IMR-90 (cell line): ENCODE data around the gene CEP57L1. TPM values are rescaled to one million over a fixed set of nuclear protein-coding genes. Genes with fewer than 3 reads are reported as not detected.

Experiments
- ATAC-seq: fragments of 200-7000 bp; cut with Tn5 transposase; 2 replicates; pipeline ENCODE4 v1.9.1; 2020; ENCODE audit warnings: low read depth, mild to moderate bottlenecking, moderate library complexity
- BruUV-seq: library from RNA; stranded (reverse); fragments of 400-500 nt; replicated peaks from 2 replicates; lab custom pipeline; 2021; lab: Mats Ljungman, UMichigan
- CTCF ChIA-PET: fragments of 300-600 bp; formaldehyde crosslinking; extraction: SDS; loops from one replicate; lab custom pipeline; 2021; ENCODE audit warnings: antibody characterized with exemption; lab: Yijun Ruan, JAX
- POLR2A ChIA-PET: fragments of 300-600 bp; sonication (Branson Sonifier 250); formaldehyde crosslinking; loops from one replicate; lab custom pipeline; 2022; ENCODE audit warnings: antibody characterized with exemption; ENCODE audit not compliant: unreplicated experiment; lab: Charles Lee
- DNase-seq: peaks from one replicate; pipeline ENCODE4 v3.0.0; 2013
- H2AFZ ChIP-seq: replicated peaks from 2 replicates; pipeline ENCODE3; 2013; ENCODE audit warnings: low read length, mild to moderate bottlenecking; ENCODE audit not compliant: poor library complexity
- H2AK5ac ChIP-seq: 2 replicates; pipeline ENCODE4 v1.6.1; 2013; ENCODE audit warnings: low read depth, low read length, inconsistent platforms
- H2AK9ac ChIP-seq: replicated peaks from 2 replicates; pipeline ENCODE3; 2013; ENCODE audit warnings: mild to moderate bottlenecking, low read depth, low read length, moderate library complexity; ENCODE audit not compliant: poor library complexity
- H2BK120ac ChIP-seq: 2 replicates; pipeline ENCODE4 v1.6.1; 2013; ENCODE audit warnings: low read depth, low read length, inconsistent platforms
- H2BK15ac ChIP-seq: 3 replicates; pipeline ENCODE4 v1.6.1; 2013; ENCODE audit warnings: low read depth, low read length, inconsistent platforms
- H2BK20ac ChIP-seq: 2 replicates; pipeline ENCODE4 v1.6.1; 2013; ENCODE audit warnings: low read depth, mild to moderate bottlenecking, inconsistent platforms, low read length, moderate library complexity
- H2BK5ac ChIP-seq: 2 replicates; pipeline ENCODE4 v1.6.1; 2013; ENCODE audit warnings: mild to moderate bottlenecking, low read depth, low read length, inconsistent platforms; ENCODE audit not compliant: poor library complexity, severe bottlenecking
- H3K14ac ChIP-seq: replicated peaks from 2 replicates; pipeline ENCODE4 v1.6.1; 2013; ENCODE audit warnings: low read depth, low read length, inconsistent platforms
- H3K18ac ChIP-seq: 2 replicates; pipeline ENCODE4 v1.6.1; 2013; ENCODE audit warnings: low read depth, low read length, control low read depth
- H3K23ac ChIP-seq: 2 replicates; pipeline ENCODE4 v1.6.1; 2013; ENCODE audit warnings: low read depth, low read length, inconsistent platforms
- H3K27ac ChIP-seq: 2 replicates; pipeline ENCODE4 v1.5.1; 2013; ENCODE audit warnings: mild to moderate bottlenecking, control low read depth, low read length; ENCODE audit not compliant: insufficient read depth
- H3K27me3 ChIP-seq: 2 replicates; pipeline ENCODE4 v1.6.1; 2013; ENCODE audit warnings: low read length; ENCODE audit not compliant: control insufficient read depth, insufficient read depth
- H3K36me3 ChIP-seq: 2 replicates; pipeline ENCODE4 v1.6.1; 2013; ENCODE audit warnings: low read length, mixed read lengths; ENCODE audit not compliant: control insufficient read depth, insufficient read depth
- H3K4ac ChIP-seq: 2 replicates; pipeline ENCODE4 v1.6.1; 2013; ENCODE audit warnings: low read depth, low read length, inconsistent platforms
- H3K4me1 ChIP-seq: 2 replicates; pipeline ENCODE4 v1.6.1; 2013; ENCODE audit warnings: low read length, mixed read lengths; ENCODE audit not compliant: control insufficient read depth, insufficient read depth
- H3K4me2 ChIP-seq: 2 replicates; pipeline ENCODE4 v1.6.1; 2013; ENCODE audit warnings: low read depth, mild to moderate bottlenecking, control low read depth, low read length, moderate library complexity
- H3K4me3 ChIP-seq: 2 replicates; pipeline ENCODE4 v1.5.1; 2013; ENCODE audit warnings: low read depth, mild to moderate bottlenecking, control low read depth, low read length, moderate library complexity; ENCODE audit not compliant: insufficient read depth
- H3K56ac ChIP-seq: 2 replicates; pipeline ENCODE4 v1.6.1; 2013; ENCODE audit warnings: low read length, inconsistent platforms; ENCODE audit not compliant: insufficient read depth; ENCODE audit errors: extremely low read depth
- H3K79me1 ChIP-seq, 2 experiments: 2 replicates each; pipeline ENCODE4 v1.6.1; 2013; ENCODE audit warnings: low read length in 2 of 2, inconsistent platforms in 1 of 2, low read depth in 1 of 2
- H3K9ac ChIP-seq: 2 replicates; pipeline ENCODE4 v1.6.1; 2013; ENCODE audit warnings: low read depth, low read length, control low read depth
- H3K9me1 ChIP-seq: 2 replicates; pipeline ENCODE4 v1.6.1; 2013; ENCODE audit warnings: low read length, inconsistent platforms; ENCODE audit not compliant: insufficient read depth
- H3K9me3 ChIP-seq: 2 replicates; pipeline ENCODE4 v1.6.1; 2013; ENCODE audit warnings: low read length; ENCODE audit not compliant: control insufficient read depth, insufficient read depth
- H4K20me1 ChIP-seq: 2 replicates; pipeline ENCODE4 v1.6.1; 2013; ENCODE audit warnings: low read length, inconsistent platforms; ENCODE audit not compliant: insufficient read depth
- H4K5ac ChIP-seq: 2 replicates; pipeline ENCODE4 v1.6.1; 2013; ENCODE audit warnings: mild to moderate bottlenecking, low read depth, low read length, control low read depth
- H4K8ac ChIP-seq, 2 experiments: 2 replicates each; pipeline ENCODE4 v1.6.1; 2013; ENCODE audit warnings: low read depth in 2 of 2, low read length in 2 of 2, control low read depth in 1 of 2, inconsistent platforms in 1 of 2
- H4K91ac ChIP-seq: 2 replicates; pipeline ENCODE4 v1.6.1; 2013; ENCODE audit warnings: low read depth, low read length, inconsistent platforms; ENCODE audit not compliant: insufficient read depth
- BHLHE40 ChIP-seq: fragments of 150-350 bp; IDR thresholded peaks from 2 replicates; pipeline ENCODE4 v1.6.1; 2016; ENCODE audit warnings: mild to moderate bottlenecking, low read depth, low read length
- CEBPB ChIP-seq: IDR thresholded peaks from 2 replicates; pipeline ENCODE4 v1.6.1; 2012; ENCODE audit warnings: low read depth, low read length, improper control_type of control experiment
- CHD1 ChIP-seq: IDR thresholded peaks from 2 replicates; pipeline ENCODE4 v1.6.1; 2012; ENCODE audit warnings: low read depth, low read length, improper control_type of control experiment
- FOS ChIP-seq: fragments of 150-350 bp; IDR thresholded peaks from 2 replicates; pipeline ENCODE4 v1.6.1; 2016; ENCODE audit warnings: low read depth, low read length
- MAFK ChIP-seq: IDR thresholded peaks from 2 replicates; pipeline ENCODE4 v1.6.1; 2012; ENCODE audit warnings: low read depth, low read length, improper control_type of control experiment
- MAZ ChIP-seq: IDR thresholded peaks from 2 replicates; pipeline ENCODE4 v1.6.1; 2012; ENCODE audit warnings: low read depth, mild to moderate bottlenecking, low read length, improper control_type of control experiment, moderate library complexity, borderline replicate concordance
- MXI1 ChIP-seq: IDR thresholded peaks from 2 replicates; pipeline ENCODE4 v1.6.1; 2012; ENCODE audit warnings: low read depth, mild to moderate bottlenecking, low read length, moderate library complexity, borderline replicate concordance
- POLR2A ChIP-seq: IDR thresholded peaks from 2 replicates; pipeline ENCODE4 v1.6.1; 2012; ENCODE audit warnings: mild to moderate bottlenecking, low read depth, low read length
- RAD21 ChIP-seq: IDR thresholded peaks from 2 replicates; pipeline ENCODE4 v1.6.1; 2012; ENCODE audit warnings: low read length, improper control_type of control experiment
- RCOR1 ChIP-seq: IDR thresholded peaks from 2 replicates; pipeline ENCODE4 v1.6.1; 2012; ENCODE audit warnings: mild to moderate bottlenecking, low read length, improper control_type of control experiment; ENCODE audit not compliant: insufficient replicate concordance
- RFX5 ChIP-seq: IDR thresholded peaks from 2 replicates; pipeline ENCODE4 v1.8.0; 2012; ENCODE audit warnings: low read depth, mild to moderate bottlenecking, low read length, moderate library complexity
- WGBS, 2 experiments: methylation state at CpG; one replicate each; pipeline versions ENCODE4 v1.1.5 to v1.1.7; 2013; ENCODE audit warnings: missing lambda C conversion rate in 2 of 2; ENCODE audit not compliant: insufficient read length in 1 of 2; ENCODE audit errors: extremely low coverage in 2 of 2; 5-methylcytosine and 5-hydroxymethylcytosine counted together
- dilution Hi-C: fragments of 300-500 bp; cut with HindIII; formaldehyde crosslinking; loops from one replicate; pipeline ENCODE4 v1.14.3; 2018; ENCODE audit warnings: low sequenced_read_pairs; ENCODE audit not compliant: unreplicated experiment
- in situ Hi-C: fragments of 300-500 bp; cut with MboI; formaldehyde crosslinking; loops from 3 replicates; pipeline ENCODE4 v1.14.3; 2019; ENCODE audit warnings: low sequenced_read_pairs, inconsistent platforms, mixed read lengths
- intact Hi-C: fragments of 100-400 bp; cut with micrococcal nuclease; formaldehyde crosslinking; loops from 2 replicates; pipeline ENCODE4 v1.10.0; 2022
- polyA plus RNA-seq, 3 experiments: library from polyadenylated mRNA; depleted of rRNA; stranded (reverse); fragments of >200 nt; gene quantifications; 2 replicates each; pipeline ENCODE4 v1.2.3, GENCODE V29; 2012; ENCODE audit warnings: low replicate concordance in 1 of 3
- total RNA-seq: library from RNA; depleted of rRNA; stranded (reverse); fragments of >200 nt; gene quantifications from 2 replicates; pipeline ENCODE4 v1.2.3, GENCODE V29; 2012
- TF ChIP-seq, protein P1 (sequence below): conservative IDR thresholded peaks from 2 replicates; pipeline ENCODE4 v1.5.1; 2012; ENCODE audit warnings: mild to moderate bottlenecking, low read depth, low read length, improper control_type of control experiment
- TF ChIP-seq, protein P2 (sequence below): fragments of 150-350 bp; IDR thresholded peaks from 2 replicates; pipeline ENCODE4 v1.6.1; 2016; ENCODE audit warnings: low read depth, mild to moderate bottlenecking, low read length, moderate library complexity, borderline replicate concordance
- TF ChIP-seq, protein P3 (sequence below): fragments of 150-350 bp; IDR thresholded peaks from 2 replicates; pipeline ENCODE4 v1.6.1; 2017; ENCODE audit warnings: mild to moderate bottlenecking, antibody characterized with exemption, low read length, low read depth

CEP57L1 gene
- total and polyA plus RNA-seq, 2 of the 4 experiments (the other 2 are of a cell fraction), result 10.3 to 21.9 TPM

DNA sequence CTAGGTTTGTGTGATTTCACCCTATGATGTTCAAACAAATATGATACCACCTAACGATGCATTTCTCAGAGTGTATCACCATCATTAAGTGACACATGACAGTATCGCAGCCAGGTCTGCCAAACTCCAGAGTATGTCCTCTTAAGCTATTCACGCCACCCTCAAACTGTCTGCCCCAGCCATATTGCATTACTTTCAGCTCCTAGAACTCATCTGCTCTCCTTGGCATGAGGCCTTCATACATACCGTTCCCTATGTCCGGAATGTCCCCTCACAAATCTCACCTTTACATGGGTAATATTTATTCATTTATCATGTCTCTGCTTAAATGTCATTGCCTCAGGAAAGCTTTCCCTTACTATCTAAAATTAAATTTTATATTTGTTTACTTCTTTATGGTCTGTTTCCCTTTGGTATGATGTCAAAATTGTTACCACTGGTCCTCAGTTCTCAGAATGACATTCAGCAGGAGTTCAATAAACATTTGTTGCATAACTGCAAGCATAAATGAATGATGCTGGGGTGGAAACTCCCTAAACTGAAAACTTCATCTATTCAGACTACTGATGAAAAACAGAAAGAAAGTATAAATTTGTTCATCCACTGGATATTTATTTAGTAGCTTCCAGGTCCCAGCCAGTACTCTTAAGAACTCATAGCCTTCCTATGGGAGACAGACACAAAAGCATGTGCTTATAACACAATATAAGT is 3.8 kb upstream of the CEP57L1 start:
- DNase-seq (no peak), ATAC-seq (no peak)
- Histone ChIP-seq H2AK5ac (no peak overlapping the region), H2BK20ac (no peak overlapping the region), H3K79me1 (peaks cover 26 to 47% of the 10 kb centered on the region in 2 experiments), H3K27me3 (no peaks in the 10 kb centered on the region), H3K18ac (no peak overlapping the region), H3K9me1 (peaks cover 5% of the 10 kb centered on the region; the same call in 1 of the 2 replicates), H2BK15ac (no peak overlapping the region), H2AFZ (no peak overlapping the region), H3K4ac (no peak overlapping the region), H4K5ac (no peak overlapping the region), H4K8ac (no peak overlapping the region), H3K9ac (no peak overlapping the region), H3K27ac (no peak overlapping the region), H3K36me3 (no peaks in the 10 kb centered on the region), H3K56ac (no peak overlapping the region), H3K4me3 (no peak overlapping the region), H2BK120ac (no peak overlapping the region), H3K4me1 (peaks cover 3% of the 10 kb centered on the region; the same call in 1 of the 2 replicates), H2AK9ac (no peak overlapping the region), H3K9me3 (no peaks in the 10 kb centered on the region), H3K4me2 (no peak overlapping the region; the same call in 1 of the 2 replicates), H2BK5ac (no peak overlapping the region), H3K23ac (no peak overlapping the region), H4K91ac (no peak overlapping the region), H4K20me1 (peaks cover 7% of the 10 kb centered on the region; the same call in 1 of the 2 replicates), H3K14ac (no peak overlapping the region)
- no TSS peak for BruUV-seq
- POLR2A ChIA-PET, result no interaction called here
- WGBS, 2 experiments, result 100% methylated on average over 2 of the region's 5 CpGs; no CpG with 5 or more reads in 1 of the 2 experiments
- TF ChIP-seq CEBPB (no peak), BHLHE40 (no peak), MAFK (no peak), RAD21 (no peak), POLR2A (no peak), MXI1 (no peak), CHD1 (no peak), FOS (no peak), MAZ (no peak), RCOR1 (no peak), RFX5 (no peak)
- TF ChIP-seq, protein P1, sequence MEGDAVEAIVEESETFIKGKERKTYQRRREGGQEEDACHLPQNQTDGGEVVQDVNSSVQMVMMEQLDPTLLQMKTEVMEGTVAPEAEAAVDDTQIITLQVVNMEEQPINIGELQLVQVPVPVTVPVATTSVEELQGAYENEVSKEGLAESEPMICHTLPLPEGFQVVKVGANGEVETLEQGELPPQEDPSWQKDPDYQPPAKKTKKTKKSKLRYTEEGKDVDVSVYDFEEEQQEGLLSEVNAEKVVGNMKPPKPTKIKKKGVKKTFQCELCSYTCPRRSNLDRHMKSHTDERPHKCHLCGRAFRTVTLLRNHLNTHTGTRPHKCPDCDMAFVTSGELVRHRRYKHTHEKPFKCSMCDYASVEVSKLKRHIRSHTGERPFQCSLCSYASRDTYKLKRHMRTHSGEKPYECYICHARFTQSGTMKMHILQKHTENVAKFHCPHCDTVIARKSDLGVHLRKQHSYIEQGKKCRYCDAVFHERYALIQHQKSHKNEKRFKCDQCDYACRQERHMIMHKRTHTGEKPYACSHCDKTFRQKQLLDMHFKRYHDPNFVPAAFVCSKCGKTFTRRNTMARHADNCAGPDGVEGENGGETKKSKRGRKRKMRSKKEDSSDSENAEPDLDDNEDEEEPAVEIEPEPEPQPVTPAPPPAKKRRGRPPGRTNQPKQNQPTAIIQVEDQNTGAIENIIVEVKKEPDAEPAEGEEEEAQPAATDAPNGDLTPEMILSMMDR, result no peak
- TF ChIP-seq, protein P2, sequence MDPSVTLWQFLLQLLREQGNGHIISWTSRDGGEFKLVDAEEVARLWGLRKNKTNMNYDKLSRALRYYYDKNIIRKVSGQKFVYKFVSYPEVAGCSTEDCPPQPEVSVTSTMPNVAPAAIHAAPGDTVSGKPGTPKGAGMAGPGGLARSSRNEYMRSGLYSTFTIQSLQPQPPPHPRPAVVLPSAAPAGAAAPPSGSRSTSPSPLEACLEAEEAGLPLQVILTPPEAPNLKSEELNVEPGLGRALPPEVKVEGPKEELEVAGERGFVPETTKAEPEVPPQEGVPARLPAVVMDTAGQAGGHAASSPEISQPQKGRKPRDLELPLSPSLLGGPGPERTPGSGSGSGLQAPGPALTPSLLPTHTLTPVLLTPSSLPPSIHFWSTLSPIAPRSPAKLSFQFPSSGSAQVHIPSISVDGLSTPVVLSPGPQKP, result no peak
- TF ChIP-seq, protein P3, sequence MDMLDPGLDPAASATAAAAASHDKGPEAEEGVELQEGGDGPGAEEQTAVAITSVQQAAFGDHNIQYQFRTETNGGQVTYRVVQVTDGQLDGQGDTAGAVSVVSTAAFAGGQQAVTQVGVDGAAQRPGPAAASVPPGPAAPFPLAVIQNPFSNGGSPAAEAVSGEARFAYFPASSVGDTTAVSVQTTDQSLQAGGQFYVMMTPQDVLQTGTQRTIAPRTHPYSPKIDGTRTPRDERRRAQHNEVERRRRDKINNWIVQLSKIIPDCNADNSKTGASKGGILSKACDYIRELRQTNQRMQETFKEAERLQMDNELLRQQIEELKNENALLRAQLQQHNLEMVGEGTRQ, result no peak
- dilution Hi-C loops, result no loop called here
- intact Hi-C loops, result loop anchor here (5.0 kb wide), 1 partner anchor 391 kb away; the partner anchor contains the start of gene ZBTB24
- CTCF ChIA-PET, result no interaction called here
- in situ Hi-C loops, result no loop called here
